ENCODE measurements around the gene PROSER2.

Gene PROSER2

GRCh38 chr10:11902646-11903045, 79.5 kb downstream of the PROSER2 start:
- H3K4me3 ChIP-seq (ENCODE audit: control insufficient read depth, low read depth, low read length), result no peak overlapping the region
- no peak for DNase-seq (ENCODE audit: low read depth)
- no peak for TF ChIP-seq CTCF (IDR thresholded peaks at IDR 0.05; ENCODE audit: control insufficient read depth, insufficient read depth, low read depth, low read length, missing control alignments)

GRCh38 chr10:11906714-11907113, 83.6 kb downstream of the PROSER2 start:
- no peak overlapping the region for H3K4me3 ChIP-seq (ENCODE audit: control insufficient read depth, low read depth, low read length)
- no peak for DNase-seq (ENCODE audit: low read depth)
- TF ChIP-seq CTCF (IDR thresholded peaks at IDR 0.05; ENCODE audit: control insufficient read depth, insufficient read depth, low read depth, low read length, missing control alignments), result no peak

GRCh38 chr10:11907914-11908313, 84.8 kb downstream of the PROSER2 start:
- TF ChIP-seq CTCF (IDR thresholded peaks at IDR 0.05; ENCODE audit: control insufficient read depth, insufficient read depth, low read depth, low read length, missing control alignments), result no peak
- no peak for DNase-seq (ENCODE audit: low read depth)
- H3K4me3 ChIP-seq (ENCODE audit: control insufficient read depth, low read depth, low read length), result no peak overlapping the region

GRCh38 chr10:11908536-11908935, 85.4 kb downstream of the PROSER2 start:
- TF ChIP-seq CTCF (IDR thresholded peaks at IDR 0.05; ENCODE audit: control insufficient read depth, insufficient read depth, low read depth, low read length, missing control alignments), result no peak
- no peak for DNase-seq (ENCODE audit: low read depth)
- H3K4me3 ChIP-seq (ENCODE audit: control insufficient read depth, low read depth, low read length), result no peak overlapping the region

- H3K4me3 ChIP-seq (ENCODE audit: control insufficient read depth, low read depth, low read length), result no peak overlapping the region
- no peak for DNase-seq (ENCODE audit: low read depth)
- no peak for TF ChIP-seq CTCF (IDR thresholded peaks at IDR 0.05; ENCODE audit: control insufficient read depth, insufficient read depth, low read depth, low read length, missing control alignments)
These were observed 85.8 kb downstream of the PROSER2 start for GRCh38 chr10:11908991-11909390.

GRCh38 chr10:11909618-11910017, 86.5 kb downstream of the PROSER2 start:
- DNase-seq (ENCODE audit: low read depth), result no peak
- no peak overlapping the region for H3K4me3 ChIP-seq (ENCODE audit: control insufficient read depth, low read depth, low read length)
- TF ChIP-seq CTCF (IDR thresholded peaks at IDR 0.05; ENCODE audit: control insufficient read depth, insufficient read depth, low read depth, low read length, missing control alignments), result no peak

- H3K4me3 ChIP-seq (ENCODE audit: control insufficient read depth, low read depth, low read length), result no peak overlapping the region
- no peak for DNase-seq (ENCODE audit: low read depth)
- TF ChIP-seq CTCF (IDR thresholded peaks at IDR 0.05; ENCODE audit: control insufficient read depth, insufficient read depth, low read depth, low read length, missing control alignments), result no peak
These were observed 86.9 kb downstream of the PROSER2 start for GRCh38 chr10:11910102-11910501.
